HCT116 (cell line): ENCODE data around the gene ELFN2.

Experiments
- ATF3 ChIP-seq: IDR thresholded peaks from 2 replicates; pipeline ENCODE4 v1.6.1; 2012
- CTCF ChIP-seq, 3 experiments: fragments of 200-600 bp in 1 of 3; sonication (generic) in 1 of 3; IDR thresholded peaks in 2 of 3; conservative IDR thresholded peaks in 1 of 3; 2 replicates each; pipeline ENCODE4 v1.5.1; 2012 to 2017; ENCODE audit warnings: low read depth in 2 of 3, low read length in 2 of 3, antibody characterized with exemption in 1 of 3, borderline replicate concordance in 1 of 3, control low read depth in 1 of 3, mild to moderate bottlenecking in 1 of 3, mixed read lengths in 1 of 3, mixed run types in 1 of 3, moderate library complexity in 1 of 3; ENCODE audit not compliant: insufficient read depth in 1 of 3
- EZH2 ChIP-seq: fragments of 200-600 bp; sonication (generic); IDR thresholded peaks from 2 replicates; pipeline ENCODE4 v1.6.1; 2017; ENCODE audit warnings: antibody characterized with exemption, mixed run types
- EZH2phosphoT487 ChIP-seq: fragments of 200-600 bp; IDR thresholded peaks from 2 replicates; pipeline ENCODE4 v1.6.1; 2018; ENCODE audit warnings: antibody characterized with exemption, borderline replicate concordance
- FOSL1 ChIP-seq: IDR thresholded peaks from 2 replicates; pipeline ENCODE4 v1.6.1; 2012; ENCODE audit warnings: low read depth
- JUND ChIP-seq: IDR thresholded peaks from 2 replicates; pipeline ENCODE4 v1.6.1; 2012
- MAX ChIP-seq: IDR thresholded peaks from 2 replicates; pipeline ENCODE4 v1.6.1; 2012
- POLR2A ChIP-seq: IDR thresholded peaks from 2 replicates; pipeline ENCODE4 v1.7.0; 2011; ENCODE audit warnings: borderline replicate concordance; ENCODE audit not compliant: insufficient read depth, insufficient read length; ENCODE audit errors: extremely low read depth
- POLR2AphosphoS5 ChIP-seq: IDR thresholded peaks from 2 replicates; pipeline ENCODE4 v1.6.1; 2011; ENCODE audit warnings: mild to moderate bottlenecking, low read depth, low read length, moderate library complexity
- SP1 ChIP-seq: IDR thresholded peaks from 2 replicates; pipeline ENCODE4 v1.6.1; 2012; ENCODE audit warnings: low read depth
- TCF7L2 ChIP-seq: IDR thresholded peaks from 2 replicates; pipeline ENCODE4 v1.7.0; 2011; ENCODE audit warnings: borderline replicate concordance, inconsistent platforms; ENCODE audit not compliant: insufficient read depth, insufficient read length; ENCODE audit errors: extremely low read depth
- ZFX ChIP-seq: fragments of 450-650 bp; IDR thresholded peaks from 2 replicates; pipeline ENCODE4 v1.6.1; 2017
- ZNF274 ChIP-seq: fragments of 200-500 bp; sonication (Bioruptor generic); IDR thresholded peaks from 2 replicates; pipeline ENCODE4 v1.6.1; 2014; ENCODE audit warnings: mild to moderate bottlenecking, low read depth, low read length, inconsistent platforms

- TF ChIP-seq TCF7L2 (no peak), CTCF (IDR thresholded peaks at IDR 0.05 in 2 of 3, conservative IDR thresholded peaks at IDR 0.05 in 1 of 3; ENCODE audit: borderline replicate concordance in 1 of 3, insufficient read depth in 1 of 3, low read depth in 2 of 3, low read length in 2 of 3) (no peak), POLR2A (no peak), EZH2phosphoT487 (no peak), EZH2 (no peak), MAX (no peak), SP1 (no peak), FOSL1 (no peak), JUND (no peak), POLR2AphosphoS5 (no peak), ATF3 (no peak), ZFX (no peak), ZNF274 (no peak)
Measured at GRCh38 chr22:37413546-37413945, 13.7 kb downstream of the ELFN2 start.
